Activated CD4-positive, alpha-beta T cell treated with anti-CD3 and anti-CD28 coated beads for 48 hours (primary cell): Measurements from ENCODE around the gene NEIL3.

Experiments
- DNase-seq: peaks from one replicate; pipeline ENCODE4 v3.0.0-alpha.2; 2020

Gene NEIL3

GRCh38 chr4:177309522-177310371 lies at the start of gene NEIL3:
NEIL3 (plus strand) TSS chr4:177309874; CDS start chr4:177309954, 80 bp downstream.
- DNase-seq: peak; percentile 97

DNA sequence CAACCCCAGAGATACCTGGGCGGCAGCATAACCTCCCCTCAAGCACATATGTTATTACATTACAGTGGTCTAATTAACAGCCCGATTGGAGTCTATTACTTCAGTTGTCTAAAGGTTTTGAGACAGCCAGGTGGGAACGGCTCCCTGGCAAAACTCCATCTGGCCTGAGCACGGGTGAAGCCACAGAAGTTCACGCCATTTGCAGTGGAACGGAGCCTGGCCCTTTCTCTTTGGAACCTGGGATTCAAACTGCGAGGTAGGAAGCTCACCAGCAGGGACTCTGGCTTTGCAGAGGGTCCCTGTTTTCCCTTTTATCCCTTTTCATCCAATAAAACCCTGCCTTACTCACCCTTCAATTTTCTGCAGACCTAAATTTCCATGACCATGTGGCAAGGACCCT lies 45.9 kb upstream of the NEIL3 start:
- no peak for DNase-seq

GRCh38 chr4:177264788-177265422 lies 44.8 kb upstream of the NEIL3 start:
- DNase-seq: no peak

- DNase-seq: no peak
Observed at GRCh38 chr4:177265729-177266128, 43.9 kb upstream of the NEIL3 start.

GRCh38 chr4:177266506-177266905 lies 43.2 kb upstream of the NEIL3 start:
- no peak for DNase-seq

GRCh38 chr4:177267911-177268310 lies 41.8 kb upstream of the NEIL3 start:
- no peak for DNase-seq

- no peak for DNase-seq
Observed at GRCh38 chr4:177271091-177271490, 38.6 kb upstream of the NEIL3 start.

GRCh38 chr4:177271915-177272766 lies 37.5 kb upstream of the NEIL3 start:
- DNase-seq: no peak

DNA sequence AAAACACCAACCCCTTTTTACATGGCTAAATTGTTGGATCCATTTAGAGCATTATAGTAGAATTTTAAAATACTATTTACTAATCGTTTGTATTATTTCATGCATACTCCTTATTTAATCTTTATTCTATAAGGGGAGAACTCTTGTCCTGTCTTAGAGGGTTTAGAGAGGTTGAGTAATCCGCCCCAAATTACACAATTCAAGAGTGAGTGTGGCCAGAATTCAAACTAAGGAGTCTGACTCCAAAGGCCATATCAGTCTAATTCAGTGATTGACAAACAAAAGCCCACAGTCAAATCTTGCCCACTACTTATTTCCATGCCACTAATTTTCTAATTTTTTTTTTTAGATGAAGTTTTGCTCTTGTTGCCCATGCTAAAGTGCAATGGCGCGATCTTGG lies 33.7 kb upstream of the NEIL3 start:
- no peak for DNase-seq

GRCh38 chr4:177281351-177281909 lies 28.2 kb upstream of the NEIL3 start:
- no peak for DNase-seq

DNA sequence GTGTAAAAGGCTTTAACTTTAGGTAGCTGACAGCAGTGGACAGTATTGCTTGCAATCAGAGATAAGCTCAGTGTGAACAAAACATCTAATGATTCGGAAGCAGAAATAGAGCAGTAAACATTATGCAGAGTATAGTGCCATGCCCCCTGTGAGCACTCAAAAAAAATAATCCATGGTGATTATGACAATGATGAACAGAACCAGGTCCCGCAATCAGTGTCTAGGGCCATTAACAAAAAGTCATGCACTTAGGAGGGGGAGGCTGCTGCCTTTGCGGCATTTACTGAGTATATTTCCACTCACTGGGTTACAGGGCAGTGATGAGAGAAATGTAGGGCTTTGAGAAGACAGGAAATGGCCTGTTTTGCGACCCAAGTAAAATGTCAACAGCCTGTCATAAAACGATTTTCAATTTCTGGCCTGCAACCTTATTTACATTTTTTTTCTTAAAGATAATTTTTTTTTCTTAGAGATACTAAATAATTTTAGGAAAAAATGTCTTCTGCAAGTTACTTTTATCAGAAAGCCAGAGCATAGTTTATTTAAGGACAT lies 27.3 kb upstream of the NEIL3 start:
- no peak for DNase-seq

DNA sequence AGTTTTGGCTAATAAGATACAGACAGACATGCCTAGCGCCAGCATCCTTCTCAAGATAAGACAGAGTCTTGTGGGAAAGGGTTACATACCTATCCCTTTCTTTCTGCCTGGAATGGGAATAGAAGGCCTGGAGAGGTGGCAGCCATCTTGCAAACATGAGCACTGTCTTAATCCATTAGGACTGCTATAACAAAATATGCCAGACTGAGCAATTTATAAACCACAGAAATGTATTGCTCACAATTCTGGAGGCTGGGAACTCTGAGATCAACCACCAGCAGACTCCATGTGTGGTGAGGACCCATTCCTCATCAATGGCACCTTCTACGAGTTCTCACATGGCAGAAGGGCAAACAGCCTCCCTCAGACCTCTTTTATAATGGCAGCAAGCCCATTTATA lies 26.5 kb upstream of the NEIL3 start:
- no peak for DNase-seq

- no peak for DNase-seq
Observed at GRCh38 chr4:177285953-177286352, 23.7 kb upstream of the NEIL3 start.

- no peak for DNase-seq
Observed at GRCh38 chr4:177287255-177287654, 22.4 kb upstream of the NEIL3 start.

GRCh38 chr4:177288335-177288734 lies 21.3 kb upstream of the NEIL3 start:
- DNase-seq: no peak

DNA sequence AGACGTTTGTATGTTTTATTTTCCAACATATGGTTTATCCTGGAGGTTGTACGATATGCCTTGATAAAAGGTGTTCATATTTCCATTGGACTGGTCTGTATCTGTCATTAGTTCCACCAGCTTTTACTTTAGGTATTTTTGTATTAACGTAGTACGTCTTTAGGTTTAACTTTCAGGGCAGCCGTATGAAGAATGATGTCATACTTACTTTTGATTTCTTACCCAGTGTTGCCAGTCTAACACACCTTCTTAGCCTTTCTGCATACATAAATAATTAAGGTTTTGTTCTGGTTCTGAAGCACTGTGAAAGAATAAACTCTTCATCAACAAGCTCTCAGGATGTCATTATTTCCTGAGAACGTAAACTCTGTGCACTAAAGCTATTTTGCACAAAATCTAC lies 18.9 kb upstream of the NEIL3 start:
- no peak for DNase-seq

- no peak for DNase-seq
Observed at GRCh38 chr4:177292171-177292570, 17.5 kb upstream of the NEIL3 start.

DNA sequence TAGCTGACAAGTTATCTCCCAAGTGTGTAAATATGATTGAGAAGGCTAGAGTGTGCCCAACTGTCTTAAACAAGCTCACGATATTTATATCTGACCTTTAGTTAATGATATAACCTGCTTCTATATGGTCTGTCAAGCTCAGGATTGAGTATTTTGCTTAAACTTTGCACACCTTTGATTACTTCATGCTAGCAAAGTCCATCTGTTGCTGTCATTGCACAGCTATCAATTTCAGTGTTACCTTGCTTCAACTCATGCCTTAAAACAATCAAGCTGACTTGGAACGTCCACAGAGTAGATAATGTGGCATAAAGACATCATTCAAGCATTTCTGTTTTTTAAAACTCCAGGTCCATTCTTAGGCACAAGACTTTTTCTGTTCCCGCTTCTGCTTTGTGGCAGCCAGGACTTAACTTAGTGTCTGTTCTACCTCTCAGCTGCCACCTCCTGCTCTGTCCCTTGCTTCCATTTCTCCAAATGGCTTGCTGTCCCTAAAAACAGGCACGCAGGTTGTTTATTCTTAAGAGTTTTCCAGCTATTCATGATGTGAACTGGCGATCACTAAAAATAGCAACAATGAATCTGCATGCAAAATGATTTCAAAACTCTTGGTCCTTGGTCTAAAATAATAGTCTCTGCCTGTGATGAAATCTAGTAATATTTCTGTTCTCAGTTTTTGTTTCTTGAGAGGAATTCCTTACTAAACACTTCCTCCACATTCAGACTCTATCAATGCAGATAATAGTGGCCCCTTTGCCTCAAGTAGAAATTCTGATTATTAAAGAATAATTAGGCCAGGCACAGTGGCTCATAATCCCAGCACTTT lies 16.3 kb upstream of the NEIL3 start:
- DNase-seq: no peak

GRCh38 chr4:177297785-177298391 lies 11.8 kb upstream of the NEIL3 start:
- DNase-seq: no peak

DNA sequence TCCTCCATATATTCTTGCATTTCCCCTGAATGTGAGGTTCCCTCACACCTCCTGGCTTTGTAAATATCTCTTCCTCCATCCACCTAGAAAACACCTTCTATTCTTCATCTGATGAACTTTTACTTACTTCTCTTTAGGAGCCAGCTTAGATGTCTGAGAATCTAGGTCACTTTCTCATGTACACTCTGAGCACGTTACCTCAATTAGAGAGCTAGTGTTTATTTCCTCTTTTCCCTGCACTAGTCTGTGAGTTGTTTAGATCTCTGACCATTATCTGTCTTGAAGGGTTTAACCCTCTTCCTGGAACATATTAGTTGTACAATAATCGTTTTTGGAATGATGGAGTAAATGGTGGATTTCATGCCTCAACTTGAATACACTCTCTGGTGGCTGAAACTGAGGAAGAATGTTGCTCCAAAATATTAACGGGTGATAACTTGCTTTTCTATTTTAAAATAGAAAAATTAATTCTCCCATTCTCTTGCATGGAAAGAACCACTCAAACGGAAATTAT lies 8.5 kb upstream of the NEIL3 start:
- DNase-seq: no peak
